GM12801 (cell line): ENCODE measurements around the gene SCD.

Experiments used
- CTCF ChIP-seq: IDR thresholded peaks from one replicate; pipeline ENCODE4 v1.5.1; 2011; ENCODE audit warnings: control low read depth; ENCODE audit not compliant: insufficient read length; ENCODE audit errors: extremely low read depth

SCD gene

GRCh38 chr10:100368721-100369120, 21.7 kb downstream of the SCD start:
- TF ChIP-seq CTCF = no peak

GRCh38 chr10:100370714-100371481, 23.9 kb downstream of the SCD start:
- TF ChIP-seq CTCF = no peak

- no peak for TF ChIP-seq CTCF
These were observed 24.5 kb downstream of the SCD start for GRCh38 chr10:100371482-100372027.

GRCh38 chr10:100372415-100373297, 25.6 kb downstream of the SCD start:
- TF ChIP-seq CTCF = no peak

- no peak for TF ChIP-seq CTCF
These were observed 26.5 kb downstream of the SCD start for GRCh38 chr10:100373298-100374199.

GRCh38 chr10:100374200-100374655, 27.2 kb downstream of the SCD start:
- no peak for TF ChIP-seq CTCF
